Measurements from ENCODE around the gene ELOVL2. TPM values are rescaled to one million over a fixed set of nuclear protein-coding genes. Genes with fewer than 3 reads are reported as not detected.

The ELOVL2 gene
- total RNA-seq, 3 donors from 2014 or later, result 0.12 to 0.63 TPM; not detected in 1

GRCh38 chr6:11036351-11036740 lies 7.8 kb downstream of the ELOVL2 start:
- DNase-seq, result no peak
- H3K4me1 ChIP-seq (ENCODE audit: low read depth), result no peaks in the 10 kb centered on the region

GRCh38 chr6:11035616-11036350 lies 8.3 kb downstream of the ELOVL2 start:
- H3K36me3 ChIP-seq (ENCODE audit: low read depth), result no peaks in the 10 kb centered on the region
- ATAC-seq (no peak), DNase-seq (no peak)
- no peaks in the 10 kb centered on the region for H3K4me1 ChIP-seq (ENCODE audit: low read depth)
- intact Hi-C loops (cut with DNase I, micrococcal nuclease), result no loop called here
- H3K9me3 ChIP-seq, result no peaks in the 10 kb centered on the region
- TF ChIP-seq, protein P1, sequence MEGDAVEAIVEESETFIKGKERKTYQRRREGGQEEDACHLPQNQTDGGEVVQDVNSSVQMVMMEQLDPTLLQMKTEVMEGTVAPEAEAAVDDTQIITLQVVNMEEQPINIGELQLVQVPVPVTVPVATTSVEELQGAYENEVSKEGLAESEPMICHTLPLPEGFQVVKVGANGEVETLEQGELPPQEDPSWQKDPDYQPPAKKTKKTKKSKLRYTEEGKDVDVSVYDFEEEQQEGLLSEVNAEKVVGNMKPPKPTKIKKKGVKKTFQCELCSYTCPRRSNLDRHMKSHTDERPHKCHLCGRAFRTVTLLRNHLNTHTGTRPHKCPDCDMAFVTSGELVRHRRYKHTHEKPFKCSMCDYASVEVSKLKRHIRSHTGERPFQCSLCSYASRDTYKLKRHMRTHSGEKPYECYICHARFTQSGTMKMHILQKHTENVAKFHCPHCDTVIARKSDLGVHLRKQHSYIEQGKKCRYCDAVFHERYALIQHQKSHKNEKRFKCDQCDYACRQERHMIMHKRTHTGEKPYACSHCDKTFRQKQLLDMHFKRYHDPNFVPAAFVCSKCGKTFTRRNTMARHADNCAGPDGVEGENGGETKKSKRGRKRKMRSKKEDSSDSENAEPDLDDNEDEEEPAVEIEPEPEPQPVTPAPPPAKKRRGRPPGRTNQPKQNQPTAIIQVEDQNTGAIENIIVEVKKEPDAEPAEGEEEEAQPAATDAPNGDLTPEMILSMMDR (IDR thresholded peaks at IDR 0.05), result no peak
- H3K4me3 ChIP-seq, result no peak overlapping the region

More at GRCh38 chr6:11036351-11036740, 7.8 kb downstream of the ELOVL2 start:
- ATAC-seq, result no peak
- Histone ChIP-seq H3K9me3 (no peaks in the 10 kb centered on the region), H3K36me3 (ENCODE audit: low read depth) (no peaks in the 10 kb centered on the region), H3K4me3 (no peak overlapping the region)
- intact Hi-C loops (cut with DNase I, micrococcal nuclease), result no loop called here
- TF ChIP-seq, protein P1 (IDR thresholded peaks at IDR 0.05), result no peak

DNA sequence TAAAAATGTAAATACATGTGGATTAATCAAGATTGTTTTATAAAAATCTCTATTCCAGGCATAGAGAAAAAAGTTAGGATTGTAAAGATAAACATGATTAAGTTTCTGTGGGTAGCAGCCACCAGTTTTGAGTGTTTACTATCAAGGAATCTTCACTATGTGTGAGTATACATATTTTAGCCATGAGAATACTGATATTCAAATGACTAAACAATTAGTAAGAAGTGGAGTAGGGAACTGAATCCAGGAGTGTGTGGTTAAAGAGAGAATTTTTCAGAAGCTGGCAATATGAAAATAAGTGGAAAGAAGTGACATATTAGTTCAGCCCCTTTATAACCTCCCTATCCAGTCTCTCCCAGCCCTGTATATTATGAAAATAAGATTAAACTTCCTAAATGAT lies 10.3 kb downstream of the ELOVL2 start:
- no peak for DNase-seq
- ATAC-seq, result no peak
- Histone ChIP-seq H3K4me3 (no peak overlapping the region), H3K36me3 (ENCODE audit: low read depth) (no peaks in the 10 kb centered on the region), H3K4me1 (ENCODE audit: low read depth) (no peaks in the 10 kb centered on the region), H3K9me3 (no peaks in the 10 kb centered on the region)
- TF ChIP-seq, protein P1 (IDR thresholded peaks at IDR 0.05), result no peak
- intact Hi-C loops (cut with DNase I, micrococcal nuclease), result no loop called here

- H3K4me3 ChIP-seq, result no peak overlapping the region
- intact Hi-C loops (cut with DNase I, micrococcal nuclease), result no loop called here
- H3K4me1 ChIP-seq (ENCODE audit: low read depth), result no peaks in the 10 kb centered on the region
Measured at GRCh38 chr6:11030904-11031303, 13.2 kb downstream of the ELOVL2 start.

DNA sequence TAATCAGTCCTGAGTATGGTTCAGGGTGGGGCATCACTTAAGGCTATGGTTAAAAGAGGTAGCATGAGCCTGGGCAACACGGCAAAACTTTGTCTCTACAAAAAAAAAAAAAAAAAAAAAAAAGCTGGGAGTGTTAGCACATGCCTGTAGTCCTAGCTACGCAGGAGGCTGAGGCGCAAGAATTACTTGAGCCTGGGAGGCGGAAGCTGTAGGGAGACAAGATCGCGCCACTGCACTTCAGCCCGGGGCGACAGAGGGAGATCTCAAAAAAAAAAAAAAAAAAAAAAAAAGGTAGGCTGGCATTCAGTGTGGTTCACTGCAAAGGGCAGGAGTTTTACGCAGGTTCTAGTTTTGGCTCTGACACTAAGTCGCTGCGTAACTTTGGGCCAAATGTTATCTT lies 15.1 kb downstream of the ELOVL2 start:
- DNase-seq (no peak), ATAC-seq (no peak)
- intact Hi-C loops (cut with DNase I, micrococcal nuclease), result no loop called here
- Histone ChIP-seq H3K4me3 (no peak overlapping the region), H3K4me1 (ENCODE audit: low read depth) (no peaks in the 10 kb centered on the region), H3K36me3 (ENCODE audit: low read depth) (no peaks in the 10 kb centered on the region), H3K9me3 (no peaks in the 10 kb centered on the region)
- TF ChIP-seq, protein P1 (IDR thresholded peaks at IDR 0.05), result no peak

More at GRCh38 chr6:11030904-11031303, 13.2 kb downstream of the ELOVL2 start:
- ATAC-seq (no peak), DNase-seq (no peak)
- no peaks in the 10 kb centered on the region for H3K9me3 ChIP-seq
- TF ChIP-seq, protein P1 (IDR thresholded peaks at IDR 0.05), result no peak
- no peaks in the 10 kb centered on the region for H3K36me3 ChIP-seq (ENCODE audit: low read depth)
